Neural crest cell (in vitro differentiated cells): Measurements from ENCODE around the gene POLR2C. TPM values are rescaled to one million over a fixed set of nuclear protein-coding genes. Genes with fewer than 3 reads are reported as not detected.

ENCODE experiments used
- DNase-seq: peaks from one replicate; pipeline ENCODE4 v3.0.0; 2021; ENCODE audit warnings: low read depth, mixed read lengths, low spot score
- H3K27ac Mint-ChIP-seq: one replicate; pipeline ENCODE4 v1.8.0; 2021; ENCODE audit warnings: mild to moderate bottlenecking, mixed read lengths; ENCODE audit not compliant: unreplicated experiment
- H3K27me3 Mint-ChIP-seq: 2 replicates; pipeline ENCODE4 v1.8.0; 2021; ENCODE audit warnings: low read depth, mild to moderate bottlenecking, mixed read lengths
- H3K36me3 Mint-ChIP-seq: 2 replicates; pipeline ENCODE4 v1.8.0; 2021; ENCODE audit warnings: low read depth, mild to moderate bottlenecking, mixed read lengths
- H3K4me1 Mint-ChIP-seq: 2 replicates; pipeline ENCODE4 v1.8.0; 2021; ENCODE audit warnings: mixed read lengths
- H3K4me3 Mint-ChIP-seq: one replicate; pipeline ENCODE4 v1.8.0; 2021; ENCODE audit warnings: mild to moderate bottlenecking, mixed read lengths
- H3K9me3 Mint-ChIP-seq: 2 replicates; pipeline ENCODE4 v1.8.0; 2021; ENCODE audit warnings: mixed read lengths
- long read RNA-seq: library from polyadenylated mRNA; unstranded; transcript quantifications from one replicate; pipeline ENCODE4 v2.0.0, GENCODE V29; 2020
- total RNA-seq: library from RNA; stranded (reverse); gene quantifications from 2 replicates; pipeline ENCODE4 v1.2.1, GENCODE V29; 2021
- TF ChIP-seq, protein P1 (sequence below): fragments of 200-600 bp; sonication (generic); conservative IDR thresholded peaks from 2 replicates; pipeline ENCODE4 v1.5.0; 2021; ENCODE audit warnings: antibody characterized with exemption, mild to moderate bottlenecking

Gene POLR2C
- 74.0 and 77.5 TPM in 2 replicates for total RNA-seq
- long read RNA-seq, transcript POLR2C-201 (9 exons, 2,057 nt), result major isoform, 302 of 318 reads
- long read RNA-seq, partial matches to known transcripts, result 2 of 318 reads
- long read RNA-seq, other reads (novel, unspliced or antisense), result 12 of 318 reads

DNA sequence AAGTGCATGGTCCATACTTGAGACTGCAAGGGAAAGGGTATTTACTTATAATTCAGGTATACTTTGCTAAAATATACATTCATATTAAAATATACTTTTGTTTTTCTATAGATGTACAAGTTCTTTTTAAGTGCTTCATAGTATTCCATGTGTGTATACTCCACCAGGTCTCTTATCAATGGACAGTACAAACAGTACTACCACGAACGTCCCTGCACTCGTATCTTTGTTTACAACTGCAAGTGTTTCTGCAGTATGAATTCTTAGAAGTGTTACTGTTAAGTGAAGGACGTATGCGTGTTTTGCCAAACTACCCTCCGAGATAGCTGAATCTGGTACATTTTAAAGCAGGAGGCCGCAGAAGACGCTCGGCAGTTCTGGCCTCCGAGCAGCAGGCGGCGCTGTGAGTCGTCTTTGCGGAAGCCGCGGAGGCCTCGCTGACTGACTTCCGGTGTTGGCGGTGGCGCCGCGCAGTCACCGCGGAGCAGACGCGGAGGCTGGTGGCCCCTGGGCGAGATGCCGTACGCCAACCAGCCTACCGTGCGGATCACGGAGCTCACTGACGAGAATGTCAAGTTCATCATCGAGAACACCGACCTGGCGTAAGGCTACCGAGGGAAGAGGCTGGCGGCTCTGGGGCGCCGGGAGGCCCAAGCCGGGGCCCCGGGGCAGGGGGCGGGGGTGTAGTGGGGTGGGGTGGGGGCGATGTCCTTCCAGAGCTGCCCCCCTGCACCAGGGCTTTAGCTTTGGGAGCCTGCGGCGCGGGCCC is at the start of gene POLR2C:
Gene POLR2C (plus strand): TSS at position 471 of the 769 bp plus-strand sequence. CDS start 46 bp downstream, at position 517.
- H3K4me3 Mint-ChIP-seq, result peak within 1 kb of the TSS; percentile 100
- peaks cover 19% of the 10 kb centered on the region for H3K4me1 Mint-ChIP-seq
- peaks cover 11% of the 10 kb centered on the region for H3K36me3 Mint-ChIP-seq

DNA sequence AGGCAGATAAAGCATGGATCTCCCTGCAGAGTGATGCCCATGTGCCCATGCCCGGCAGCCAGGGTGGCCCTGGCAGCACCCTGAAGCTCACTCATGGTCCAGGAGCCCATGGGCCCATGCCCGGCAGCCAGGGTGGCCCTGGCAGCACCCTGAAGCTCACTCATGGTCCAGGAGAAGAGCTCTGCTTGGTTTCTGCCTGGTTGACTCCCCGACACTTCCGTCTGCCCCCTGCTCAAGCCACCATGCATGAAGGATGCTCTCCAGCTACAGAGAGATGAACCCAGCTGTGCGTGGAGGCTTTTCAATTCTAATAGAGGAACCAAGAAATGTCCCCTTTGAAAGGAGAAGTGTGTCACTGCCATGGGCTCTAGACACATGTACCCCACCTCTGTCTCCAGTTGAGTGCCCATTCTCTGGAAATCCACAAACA is 49.2 kb upstream of the POLR2C start:
- Mint-ChIP-seq H3K9me3 (no peaks in the 10 kb centered on the region), H3K27ac (no peak overlapping the region), H3K4me1 (peaks cover 30% of the 10 kb centered on the region), H3K27me3 (no peaks in the 10 kb centered on the region), H3K4me3 (no peak overlapping the region), H3K36me3 (no peaks in the 10 kb centered on the region)
- TF ChIP-seq, protein P1, sequence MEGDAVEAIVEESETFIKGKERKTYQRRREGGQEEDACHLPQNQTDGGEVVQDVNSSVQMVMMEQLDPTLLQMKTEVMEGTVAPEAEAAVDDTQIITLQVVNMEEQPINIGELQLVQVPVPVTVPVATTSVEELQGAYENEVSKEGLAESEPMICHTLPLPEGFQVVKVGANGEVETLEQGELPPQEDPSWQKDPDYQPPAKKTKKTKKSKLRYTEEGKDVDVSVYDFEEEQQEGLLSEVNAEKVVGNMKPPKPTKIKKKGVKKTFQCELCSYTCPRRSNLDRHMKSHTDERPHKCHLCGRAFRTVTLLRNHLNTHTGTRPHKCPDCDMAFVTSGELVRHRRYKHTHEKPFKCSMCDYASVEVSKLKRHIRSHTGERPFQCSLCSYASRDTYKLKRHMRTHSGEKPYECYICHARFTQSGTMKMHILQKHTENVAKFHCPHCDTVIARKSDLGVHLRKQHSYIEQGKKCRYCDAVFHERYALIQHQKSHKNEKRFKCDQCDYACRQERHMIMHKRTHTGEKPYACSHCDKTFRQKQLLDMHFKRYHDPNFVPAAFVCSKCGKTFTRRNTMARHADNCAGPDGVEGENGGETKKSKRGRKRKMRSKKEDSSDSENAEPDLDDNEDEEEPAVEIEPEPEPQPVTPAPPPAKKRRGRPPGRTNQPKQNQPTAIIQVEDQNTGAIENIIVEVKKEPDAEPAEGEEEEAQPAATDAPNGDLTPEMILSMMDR, result no peak
- no peak for DNase-seq

More for the DNA sequence above, at the start of gene POLR2C:
- Mint-ChIP-seq H3K27ac (peak within 1 kb of the TSS; percentile 98), H3K9me3 (no peaks in the 10 kb centered on the region), H3K27me3 (no peaks in the 10 kb centered on the region)
- TF ChIP-seq, protein P1, result peak; percentile 97
- DNase-seq, result peak; percentile 96

DNA sequence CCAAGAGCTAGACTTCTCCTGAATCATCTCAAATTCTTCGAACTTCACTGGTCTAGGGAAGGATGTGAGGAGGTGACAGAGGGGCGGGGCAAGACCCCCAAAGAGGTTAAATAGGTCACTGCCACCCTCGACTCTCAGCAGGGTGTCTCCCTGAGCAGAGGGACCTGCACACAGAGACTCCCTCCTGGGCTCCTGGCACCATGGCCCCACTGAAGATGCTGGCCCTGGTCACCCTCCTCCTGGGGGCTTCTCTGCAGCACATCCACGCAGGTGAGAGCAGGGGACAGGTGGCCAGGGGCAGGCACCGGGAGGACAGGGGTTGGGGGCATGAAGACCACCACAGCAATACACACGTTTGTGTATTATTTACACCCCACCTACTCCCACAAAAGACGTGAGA is 48.7 kb upstream of the POLR2C start:
- TF ChIP-seq, protein P1, result no peak
- H3K4me3 Mint-ChIP-seq, result no peak overlapping the region
- H3K27ac Mint-ChIP-seq, result no peak overlapping the region
- DNase-seq, result no peak
- peaks cover 33% of the 10 kb centered on the region for H3K4me1 Mint-ChIP-seq
- H3K27me3 Mint-ChIP-seq, result no peaks in the 10 kb centered on the region
- H3K36me3 Mint-ChIP-seq, result no peaks in the 10 kb centered on the region
- no peaks in the 10 kb centered on the region for H3K9me3 Mint-ChIP-seq

DNA sequence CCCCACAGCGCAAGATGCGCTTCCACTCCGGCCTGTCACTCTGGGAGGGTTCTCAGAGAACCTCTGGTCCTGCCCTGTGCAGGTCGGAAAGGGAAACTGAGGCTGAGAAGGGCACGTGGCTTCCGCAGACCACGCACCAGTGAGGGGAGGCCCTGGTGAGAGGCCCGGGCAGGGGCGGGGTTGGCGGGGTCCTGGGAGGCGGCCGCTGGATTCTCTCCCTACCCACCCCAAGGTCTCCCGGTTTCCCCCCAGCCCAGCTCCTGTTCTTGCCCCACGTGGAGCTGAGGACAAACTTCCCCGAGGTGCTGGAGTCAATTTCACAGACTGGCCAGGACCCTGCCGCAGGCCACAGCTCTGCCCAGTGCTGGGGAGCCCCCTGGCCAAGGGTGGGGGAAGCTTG is 46.4 kb upstream of the POLR2C start:
- TF ChIP-seq, protein P1, result no peak
- Mint-ChIP-seq H3K36me3 (no peaks in the 10 kb centered on the region), H3K27me3 (no peaks in the 10 kb centered on the region), H3K4me3 (no peak overlapping the region), H3K27ac (peak overlapping the region; percentile 75), H3K4me1 (peaks cover 35% of the 10 kb centered on the region), H3K9me3 (no peaks in the 10 kb centered on the region)
- no peak for DNase-seq

DNA sequence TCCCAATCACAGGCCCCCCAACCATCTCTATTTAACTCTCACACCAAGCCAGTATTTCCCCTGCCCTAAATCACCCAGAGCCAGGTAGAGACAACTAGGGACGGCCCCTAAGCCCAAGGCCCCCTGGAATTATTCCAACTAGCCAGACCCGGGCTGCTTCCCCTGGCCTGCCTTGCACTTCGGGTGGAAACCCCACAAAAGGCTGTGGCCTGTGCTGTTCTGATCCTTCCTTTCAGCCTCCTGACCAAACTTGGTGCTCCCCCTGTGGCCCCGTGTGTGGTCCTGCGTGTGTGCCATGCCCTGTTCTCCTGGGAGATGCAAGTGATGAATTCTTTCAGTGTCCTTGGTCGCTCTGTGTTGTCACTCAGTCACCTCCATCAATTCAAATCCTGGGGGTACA is 43.0 kb upstream of the POLR2C start:
- Mint-ChIP-seq H3K4me3 (no peak overlapping the region), H3K27ac (no peak overlapping the region), H3K9me3 (no peaks in the 10 kb centered on the region), H3K4me1 (peaks cover 43% of the 10 kb centered on the region), H3K36me3 (no peaks in the 10 kb centered on the region), H3K27me3 (no peaks in the 10 kb centered on the region)
- TF ChIP-seq, protein P1, result no peak
- DNase-seq, result no peak
